H1 (cell line): ENCODE measurements around the gene PPM1G. TPM values are rescaled to one million over a fixed set of nuclear protein-coding genes. Genes with fewer than 3 reads are reported as not detected.

ENCODE experiments used
- CBX8 ChIP-seq: fragments of 300-800, 300-1000 bp; sonication (generic); IDR thresholded peaks from 2 replicates; pipeline ENCODE4 v1.7.1; 2016; ENCODE audit warnings: low read depth, low read length, borderline replicate concordance
- CHD1 ChIP-seq: IDR thresholded peaks from 2 replicates; pipeline ENCODE4 v1.6.1; 2012; ENCODE audit warnings: low read depth, low read length, improper control_type of control experiment
- SIN3A ChIP-seq, 2 experiments: IDR thresholded peaks in 1 of 2; conservative IDR thresholded peaks in 1 of 2; 2 replicates each; pipeline ENCODE4 v1.6.1; 2011 to 2012; ENCODE audit warnings: low read length in 2 of 2, improper control_type of control experiment in 1 of 2, low read depth in 1 of 2, mild to moderate bottlenecking in 1 of 2
- SIRT6 ChIP-seq: IDR thresholded peaks from one replicate; pipeline ENCODE4 v1.7.1; 2012; ENCODE audit warnings: low read length, inconsistent platforms
- polyA plus RNA-seq, 7 experiments: library from polyadenylated mRNA; depleted of rRNA in 3 of 7; stranded (reverse) in 5 of 7; unstranded in 2 of 7; fragments of >200 nt in 5 of 7; fragments of 200-250 nt in 2 of 7; gene quantifications; 1 replicate in 5 of 7; 2 replicates in 1 of 7; 4 replicates in 1 of 7; pipeline versions ENCODE4 v1.2.1 to v1.2.3, GENCODE V29; 2011 to 2013; ENCODE audit warnings: missing spikeins in 2 of 7, mixed read lengths in 2 of 7
- total RNA-seq: library from RNA; stranded (reverse); fragmentation: NEBNext Ultra II Directional; extraction: Animal tissue kit (Norgen Biotek cat#: 25700); gene quantifications from 2 replicates; pipeline ENCODE4 v1.2.1, GENCODE V29; 2021

The PPM1G gene
- total and polyA plus RNA-seq, 2 of the 8 experiments (the other 6 are each of a cell fraction or from before 2014, with no cell fraction given) = 73.3 to 203 TPM

DNA sequence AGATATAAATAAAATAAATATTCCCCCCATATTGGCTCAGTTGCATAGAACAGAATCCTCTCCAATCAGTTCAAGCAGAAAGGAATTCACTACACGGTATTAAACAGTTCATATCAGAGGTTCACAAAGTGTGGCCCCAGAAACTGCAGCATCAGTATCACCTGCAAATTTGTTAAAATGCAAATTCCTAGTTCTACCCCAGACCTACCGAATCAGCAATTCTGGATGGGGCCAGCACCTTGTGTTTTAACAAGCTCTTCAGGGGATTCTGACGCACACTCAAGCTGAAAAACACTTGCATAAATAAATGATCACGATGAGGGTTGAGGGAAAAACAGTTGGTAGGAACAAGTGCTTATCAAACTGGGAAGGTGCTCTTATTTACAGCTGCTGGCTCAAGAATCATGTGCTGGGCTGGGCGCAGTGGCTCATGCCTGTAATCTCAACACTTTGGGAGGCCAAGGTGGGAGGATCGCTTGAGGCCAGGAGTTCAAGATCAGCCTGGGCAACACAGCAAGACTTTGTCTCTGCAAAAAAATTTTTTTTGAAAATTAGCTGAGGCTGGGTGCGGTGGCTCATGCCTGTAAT lies 59.2 kb downstream of the PPM1G start (continued):
- TF ChIP-seq CHD1 (no peak), CBX8 (no peak), SIRT6 (no peak), SIN3A (conservative IDR thresholded peaks at IDR 0.05 in 1 of 2, IDR thresholded peaks at IDR 0.05 in 1 of 2; ENCODE audit: low read depth in 1 of 2, low read length in 2 of 2) (no peak)
- TF ChIP-seq, all 59 proteins: peak for 0
